ENCODE results near the gene TSC2.

DNA sequence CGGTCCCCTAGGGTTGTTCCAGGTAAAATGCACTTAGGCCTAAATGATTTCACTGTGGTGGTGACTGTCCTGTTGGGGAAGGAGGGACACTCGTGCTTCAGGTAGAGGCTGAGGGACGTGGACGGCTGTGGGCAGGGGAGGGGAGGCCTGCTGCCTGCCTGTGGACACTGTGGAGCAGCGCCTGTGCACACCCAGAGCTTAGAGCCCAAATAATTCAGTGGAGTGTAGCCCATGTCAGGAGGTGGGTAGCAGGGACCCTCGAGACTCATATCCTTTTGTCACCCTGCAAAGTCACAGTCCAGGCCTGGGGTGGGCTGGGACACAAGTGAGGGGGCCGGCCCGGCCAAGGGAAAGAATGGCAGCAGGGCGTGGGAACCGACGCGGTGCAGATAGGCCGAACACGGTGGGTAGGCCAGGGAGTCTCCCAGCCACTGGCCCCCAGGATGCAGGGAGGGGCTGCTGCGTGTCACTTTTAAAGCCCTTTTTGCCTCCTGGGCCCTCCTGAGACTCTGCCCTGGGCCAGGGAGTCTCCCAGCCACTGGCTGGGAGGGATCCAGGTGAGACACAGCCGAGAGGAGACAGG, 21.8 kb upstream of the TSC2 start:
- TF ChIP-seq, protein P1, sequence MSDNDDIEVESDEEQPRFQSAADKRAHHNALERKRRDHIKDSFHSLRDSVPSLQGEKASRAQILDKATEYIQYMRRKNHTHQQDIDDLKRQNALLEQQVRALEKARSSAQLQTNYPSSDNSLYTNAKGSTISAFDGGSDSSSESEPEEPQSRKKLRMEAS (IDR thresholded peaks at IDR 0.05) = no peak
- TF ChIP-seq EP300 (IDR thresholded peaks at IDR 0.05; ENCODE audit: borderline replicate concordance) (no peak), YY1 (IDR thresholded peaks at IDR 0.05; ENCODE audit: low read depth) (no peak), FOXM1 (IDR thresholded peaks at IDR 0.05; ENCODE audit: borderline replicate concordance, low read depth) (no peak), CREB1 (IDR thresholded peaks at IDR 0.05; ENCODE audit: low read depth) (no peak), REST (IDR thresholded peaks at IDR 0.05; ENCODE audit: low read depth) (no peak), TCF12 (IDR thresholded peaks at IDR 0.05; ENCODE audit: low read depth) (no peak), TEAD4 (IDR thresholded peaks at IDR 0.05) (no peak), NFIC (IDR thresholded peaks at IDR 0.05) (no peak), USF1 (IDR thresholded peaks at IDR 0.05) (no peak), RAD21 (IDR thresholded peaks at IDR 0.05; ENCODE audit: low read depth) (no peak), CEBPB (IDR thresholded peaks at IDR 0.05) (no peak), TAF1 (IDR thresholded peaks at IDR 0.05; ENCODE audit: low read depth) (no peak)
